HG02798 (cell line): ENCODE data around the gene NMNAT2.

Experiments
- ATAC-seq: cut with Tn5 transposase; IDR thresholded peaks from one replicate; pipeline ENCODE4 v1.9.1; 2021; ENCODE audit warnings: mild to moderate bottlenecking; ENCODE audit not compliant: unreplicated experiment, poor library complexity

Gene NMNAT2

GRCh38 chr1:183368213-183369108, 49.7 kb downstream of the NMNAT2 start:
- ATAC-seq: no peak

GRCh38 chr1:183366116-183366515, 52.1 kb downstream of the NMNAT2 start:
- ATAC-seq: no peak

GRCh38 chr1:183365676-183366075, 52.5 kb downstream of the NMNAT2 start:
- ATAC-seq: no peak

- no peak for ATAC-seq
These were observed 53.1 kb downstream of the NMNAT2 start for GRCh38 chr1:183365093-183365492.

GRCh38 chr1:183363972-183364371, 54.2 kb downstream of the NMNAT2 start:
- no peak for ATAC-seq

- ATAC-seq: no peak
These were observed 57.1 kb downstream of the NMNAT2 start for GRCh38 chr1:183361081-183361480.

- no peak for ATAC-seq
These were observed 57.7 kb downstream of the NMNAT2 start for GRCh38 chr1:183360473-183360872.

GRCh38 chr1:183356534-183357182, 61.5 kb downstream of the NMNAT2 start:
- no peak for ATAC-seq

GRCh38 chr1:183355797-183356196, 62.4 kb downstream of the NMNAT2 start:
- no peak for ATAC-seq

GRCh38 chr1:183355181-183355580, 63.0 kb downstream of the NMNAT2 start:
- ATAC-seq: no peak

GRCh38 chr1:183353597-183353996, 64.6 kb downstream of the NMNAT2 start:
- no peak for ATAC-seq

GRCh38 chr1:183349201-183349711, 68.9 kb downstream of the NMNAT2 start:
- no peak for ATAC-seq

- ATAC-seq: no peak
These were observed 71.9 kb downstream of the NMNAT2 start for GRCh38 chr1:183346276-183346732.

GRCh38 chr1:183339556-183340167, 78.5 kb downstream of the NMNAT2 start:
- no peak for ATAC-seq

GRCh38 chr1:183331091-183331742, 87.0 kb downstream of the NMNAT2 start:
- no peak for ATAC-seq

- no peak for ATAC-seq
These were observed 87.8 kb downstream of the NMNAT2 start for GRCh38 chr1:183330335-183330734.

GRCh38 chr1:183328371-183328770, 89.8 kb downstream of the NMNAT2 start:
- ATAC-seq: no peak

GRCh38 chr1:183327434-183328290, 90.5 kb downstream of the NMNAT2 start:
- no peak for ATAC-seq

- ATAC-seq: no peak
These were observed 94.1 kb downstream of the NMNAT2 start for GRCh38 chr1:183323849-183324683.
